HG03159 (cell line): ENCODE results near the gene KRTAP25-1.

Source experiments
- ATAC-seq: cut with Tn5 transposase; IDR thresholded peaks from one replicate; pipeline ENCODE4 v1.9.1; 2021; ENCODE audit warnings: mild to moderate bottlenecking, moderate library complexity; ENCODE audit not compliant: unreplicated experiment

Gene KRTAP25-1

GRCh38 chr21:30251781-30252180 lies 37.5 kb downstream of the KRTAP25-1 start:
- no peak for ATAC-seq

- ATAC-seq = no peak
Measured at GRCh38 chr21:30249936-30250335, 39.4 kb downstream of the KRTAP25-1 start.

- no peak for ATAC-seq
Measured at GRCh38 chr21:30248844-30249243, 40.5 kb downstream of the KRTAP25-1 start.

- no peak for ATAC-seq
Measured at GRCh38 chr21:30245061-30245460, 44.3 kb downstream of the KRTAP25-1 start.

GRCh38 chr21:30243691-30244090 lies 45.6 kb downstream of the KRTAP25-1 start:
- no peak for ATAC-seq

- no peak for ATAC-seq
Measured at GRCh38 chr21:30240661-30241060, 48.7 kb downstream of the KRTAP25-1 start.
